OCI-LY3 (cell line): ENCODE data around the gene ACACA.

ENCODE experiments used
- H2AFZ ChIP-seq: fragments of 200-600, 300-600 bp; shearing (Covaris generic); 2 replicates; pipeline ENCODE4 v1.6.0; 2014; ENCODE audit warnings: antibody characterized with exemption, low read depth, low read length
- H3K27ac ChIP-seq: fragments of 200-600, 300-600 bp; sonication (generic); 2 replicates; pipeline ENCODE4 v1.5.1; 2014; ENCODE audit warnings: mild to moderate bottlenecking, low read length, moderate library complexity, mixed read lengths
- H3K27me3 ChIP-seq: fragments of 200-600, 300-600 bp; sonication (generic); 2 replicates; pipeline ENCODE4 v1.6.1; 2014; ENCODE audit warnings: low read depth, low read length, mixed read lengths
- H3K36me3 ChIP-seq: fragments of 200-600, 300-600 bp; sonication (generic); replicated peaks from 2 replicates; pipeline ENCODE3; 2014; ENCODE audit warnings: low read depth, low read length, mixed read lengths
- H3K4me1 ChIP-seq: fragments of 300-600, 200-600 bp; sonication (generic); 2 replicates; pipeline ENCODE4 v1.6.1; 2014; ENCODE audit warnings: low read length, mixed read lengths
- H3K4me2 ChIP-seq: fragments of 200-600, 300-600 bp; sonication (generic); 2 replicates; pipeline ENCODE4 v1.6.1; 2014; ENCODE audit warnings: low read length, mixed read lengths
- H3K4me3 ChIP-seq: fragments of 300-600, 200-600 bp; sonication (generic); 2 replicates; pipeline ENCODE4 v1.5.1; 2014; ENCODE audit warnings: antibody characterized with exemption, mild to moderate bottlenecking, low read length, moderate library complexity
- H3K79me2 ChIP-seq: fragments of 300-600, 200-600 bp; shearing (Covaris generic); 2 replicates; pipeline ENCODE4 v1.6.1; 2014; ENCODE audit warnings: mild to moderate bottlenecking, low read length, mixed read lengths
- H3K9ac ChIP-seq: fragments of 300-600, 200-600 bp; shearing (Covaris generic); 2 replicates; pipeline ENCODE4 v1.6.0; 2014; ENCODE audit warnings: mild to moderate bottlenecking, low read length, moderate library complexity
- H3K9me3 ChIP-seq: fragments of 200-600, 300-600 bp; shearing (Covaris generic); 2 replicates; pipeline ENCODE4 v1.6.1; 2014; ENCODE audit warnings: low read length, mixed read lengths; ENCODE audit not compliant: insufficient read depth
- H4K20me1 ChIP-seq: fragments of 200-600, 300-600 bp; sonication (generic); 2 replicates; pipeline ENCODE4 v1.6.1; 2016; ENCODE audit warnings: low read length, mixed read lengths; ENCODE audit not compliant: insufficient read depth
- CTCF ChIP-seq: fragments of 200-600, 300-600 bp; sonication (generic); IDR thresholded peaks from 2 replicates; pipeline ENCODE4 v1.5.1; 2014; ENCODE audit warnings: antibody characterized with exemption, low read length, low read depth
- EZH2phosphoT487 ChIP-seq: fragments of 200-600 bp; shearing (Covaris generic); IDR thresholded peaks from 2 replicates; pipeline ENCODE4 v1.6.1; 2018; ENCODE audit warnings: antibody characterized with exemption, mixed run types, low read depth

ACACA gene

DNA sequence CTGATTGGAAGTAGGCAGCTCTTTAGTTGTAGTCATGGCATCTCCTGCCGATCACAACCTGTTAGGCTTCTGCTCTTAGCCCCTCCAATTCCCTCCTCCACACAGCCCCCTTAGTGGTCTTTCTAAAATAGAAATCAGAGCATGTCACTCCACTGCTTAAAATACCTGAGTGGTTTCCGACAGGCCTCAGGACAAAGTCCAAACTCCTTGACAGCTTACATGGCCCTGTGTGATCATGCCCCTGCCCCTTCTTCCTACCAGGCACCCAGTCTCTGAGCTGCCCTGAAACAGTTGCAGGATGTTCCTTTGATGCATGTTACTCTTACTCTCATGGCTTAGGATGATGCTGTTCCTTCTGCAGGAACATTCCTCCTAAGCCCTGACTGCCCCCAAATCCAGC is 310.6 kb downstream of the ACACA start:
- Histone ChIP-seq H3K4me1 (no peaks in the 10 kb centered on the region), H2AFZ (no peak overlapping the region), H3K9me3 (no peaks in the 10 kb centered on the region), H3K9ac (no peak overlapping the region), H3K4me2 (no peak overlapping the region), H3K36me3 (peaks cover 32% of the 10 kb centered on the region), H3K27ac (no peak overlapping the region), H3K4me3 (no peak overlapping the region), H4K20me1 (no peaks in the 10 kb centered on the region), H3K79me2 (no peaks in the 10 kb centered on the region), H3K27me3 (no peaks in the 10 kb centered on the region)
- TF ChIP-seq EZH2phosphoT487 (no peak), CTCF (no peak)

DNA sequence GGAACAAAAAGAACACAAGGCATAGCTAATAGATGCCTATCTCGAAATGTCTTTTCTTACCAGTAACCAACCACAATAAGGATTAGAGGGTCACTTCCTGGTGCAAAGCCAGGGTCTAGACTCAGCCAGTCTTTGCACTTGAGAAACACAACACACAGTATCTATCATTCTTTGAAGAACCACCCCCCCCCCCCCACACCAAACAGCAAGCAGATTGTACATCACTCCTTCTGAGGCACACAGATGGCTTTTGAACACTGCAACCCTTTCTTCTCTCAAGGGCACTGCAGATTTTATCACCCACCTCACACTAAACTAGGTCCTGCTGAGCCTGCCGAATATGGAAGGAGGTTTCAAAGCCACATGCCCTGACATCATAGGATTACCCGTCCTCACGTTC is 312.2 kb downstream of the ACACA start:
- Histone ChIP-seq H3K4me1 (no peaks in the 10 kb centered on the region), H3K9ac (no peak overlapping the region), H3K27ac (no peak overlapping the region), H3K4me2 (no peak overlapping the region), H4K20me1 (no peaks in the 10 kb centered on the region), H3K36me3 (peaks cover 36% of the 10 kb centered on the region), H2AFZ (no peak overlapping the region), H3K4me3 (no peak overlapping the region), H3K27me3 (no peaks in the 10 kb centered on the region), H3K79me2 (no peaks in the 10 kb centered on the region), H3K9me3 (no peaks in the 10 kb centered on the region)
- TF ChIP-seq EZH2phosphoT487 (no peak), CTCF (no peak)

- H3K9ac ChIP-seq = no peak overlapping the region
- no peak overlapping the region for H3K4me3 ChIP-seq
- H3K4me2 ChIP-seq = no peak overlapping the region
- H3K79me2 ChIP-seq = no peaks in the 10 kb centered on the region
- TF ChIP-seq EZH2phosphoT487 (no peak), CTCF (no peak)
- no peak overlapping the region for H2AFZ ChIP-seq
- no peaks in the 10 kb centered on the region for H4K20me1 ChIP-seq
- no peaks in the 10 kb centered on the region for H3K27me3 ChIP-seq
- no peaks in the 10 kb centered on the region for H3K4me1 ChIP-seq
- no peaks in the 10 kb centered on the region for H3K9me3 ChIP-seq
- H3K36me3 ChIP-seq = peaks cover 39% of the 10 kb centered on the region
- no peak overlapping the region for H3K27ac ChIP-seq
Observed at GRCh38 chr17:37092701-37093100, 313.9 kb downstream of the ACACA start.

- Histone ChIP-seq H4K20me1 (no peaks in the 10 kb centered on the region), H3K4me3 (no peak overlapping the region), H3K4me1 (no peaks in the 10 kb centered on the region), H3K79me2 (no peaks in the 10 kb centered on the region), H2AFZ (no peak overlapping the region), H3K27me3 (no peaks in the 10 kb centered on the region), H3K4me2 (no peak overlapping the region), H3K27ac (no peak overlapping the region), H3K9me3 (no peaks in the 10 kb centered on the region), H3K9ac (no peak overlapping the region), H3K36me3 (peaks cover 35% of the 10 kb centered on the region)
- TF ChIP-seq CTCF (no peak), EZH2phosphoT487 (no peak)
Observed at GRCh38 chr17:37092071-37092470, 314.6 kb downstream of the ACACA start.
